GM13977 (cell line): ENCODE data around the gene CDKN2AIP.

Source experiments
- DNase-seq: peaks from one replicate; pipeline ENCODE4 v3.0.0; 2012; ENCODE audit warnings: low spot score
- CTCF ChIP-seq: IDR thresholded peaks from 2 replicates; pipeline ENCODE4 v1.5.1; 2012; ENCODE audit warnings: mild to moderate bottlenecking, control low read depth; ENCODE audit not compliant: insufficient read depth; ENCODE audit errors: extremely low read depth, missing control alignments
- in situ Hi-C: fragments of 300-500 bp; cut with MboI; formaldehyde crosslinking; loops from one replicate; pipeline ENCODE4 v1.12.0; 2022; ENCODE audit warnings: low sequenced_read_pairs, low pct_unique_long_range_greater_than_20kb, mixed read lengths, inconsistent platforms; ENCODE audit not compliant: unreplicated experiment

Gene CDKN2AIP

GRCh38 chr4:183492791-183493222 is 48.4 kb downstream of the CDKN2AIP start:
- TF ChIP-seq CTCF = no peak
- DNase-seq = no peak
- in situ Hi-C loops = no loop called here

- no peak for DNase-seq
- in situ Hi-C loops = no loop called here
- TF ChIP-seq CTCF = no peak
These were observed 48.8 kb downstream of the CDKN2AIP start for GRCh38 chr4:183493246-183493645.

GRCh38 chr4:183495184-183495583 is 50.7 kb downstream of the CDKN2AIP start:
- in situ Hi-C loops = no loop called here
- no peak for TF ChIP-seq CTCF
- no peak for DNase-seq
